Type B pancreatic cell (in vitro differentiated cells): ENCODE data around the gene GIPC2. TPM values are rescaled to one million over a fixed set of nuclear protein-coding genes. Genes with fewer than 3 reads are reported as not detected.
"Not testable (repeated sequence)": the region's sequence is repeated elsewhere in the genome, so short reads cannot be mapped to it uniquely, and the experiment has no call there.

Source experiments
- DNase-seq: peaks from one replicate; pipeline ENCODE4 v3.0.0; 2021; ENCODE audit warnings: mixed read lengths; ENCODE audit not compliant: unreplicated experiment; ENCODE audit errors: extremely low spot score
- H3K27ac Mint-ChIP-seq: 2 replicates; pipeline ENCODE4 v1.8.0; 2021; ENCODE audit warnings: mild to moderate bottlenecking, mixed read lengths
- H3K27me3 Mint-ChIP-seq: 2 replicates; pipeline ENCODE4 v1.8.0; 2021; ENCODE audit warnings: mixed read lengths
- H3K36me3 Mint-ChIP-seq: 2 replicates; pipeline ENCODE4 v1.8.0; 2021; ENCODE audit warnings: mixed read lengths
- H3K4me1 Mint-ChIP-seq: one replicate; pipeline ENCODE4 v1.8.0; 2021; ENCODE audit warnings: mixed read lengths; ENCODE audit not compliant: unreplicated experiment
- H3K4me3 Mint-ChIP-seq: 2 replicates; pipeline ENCODE4 v1.8.0; 2021; ENCODE audit warnings: mild to moderate bottlenecking, mixed read lengths
- H3K9me3 Mint-ChIP-seq: 2 replicates; pipeline ENCODE4 v1.8.0; 2021; ENCODE audit warnings: mixed read lengths
- CTCF ChIP-seq: fragments of 200-600 bp; sonication (generic); conservative IDR thresholded peaks from 2 replicates; pipeline ENCODE4 v1.5.0; 2021; ENCODE audit warnings: antibody characterized with exemption, mild to moderate bottlenecking
- total RNA-seq: library from RNA; stranded (reverse); gene quantifications from 2 replicates; pipeline ENCODE4 v1.2.1, GENCODE V29; 2021; ENCODE audit warnings: low replicate concordance

GIPC2 gene
- total RNA-seq, 1 donor from 2014 or later = 2.9 TPM

- Mint-ChIP-seq H3K9me3 (no peaks in the 10 kb centered on the region), H3K4me1 (peaks cover 15% of the 10 kb centered on the region), H3K36me3 (peaks cover 7% of the 10 kb centered on the region), H3K27me3 (peaks cover 3% of the 10 kb centered on the region), H3K4me3 (peak overlapping the region; percentile 8), H3K27ac (no peak overlapping the region)
- TF ChIP-seq CTCF = no peak
- DNase-seq = no peak
Measured at GRCh38 chr1:78009276-78009675, 36.5 kb upstream of the GIPC2 start.

- Mint-ChIP-seq H3K9me3 (no peaks in the 10 kb centered on the region), H3K27me3 (no peaks in the 10 kb centered on the region), H3K4me1 (peaks cover 15% of the 10 kb centered on the region), H3K4me3 (no peak overlapping the region), H3K27ac (no peak overlapping the region), H3K36me3 (peaks cover 8% of the 10 kb centered on the region)
- no peak for TF ChIP-seq CTCF
- no peak for DNase-seq
Measured at GRCh38 chr1:78009836-78010235, 35.9 kb upstream of the GIPC2 start.

GRCh38 chr1:78011050-78011449 is 34.7 kb upstream of the GIPC2 start:
- no peak for DNase-seq
- H3K4me1 Mint-ChIP-seq = peaks cover 12% of the 10 kb centered on the region
- H3K4me3 Mint-ChIP-seq = no peak overlapping the region
- no peak for TF ChIP-seq CTCF
- peaks cover 14% of the 10 kb centered on the region for H3K36me3 Mint-ChIP-seq
- no peaks in the 10 kb centered on the region for H3K9me3 Mint-ChIP-seq
- no peak overlapping the region for H3K27ac Mint-ChIP-seq
- H3K27me3 Mint-ChIP-seq = no peaks in the 10 kb centered on the region

GRCh38 chr1:78015148-78015547 is 30.6 kb upstream of the GIPC2 start:
- peaks cover 3% of the 10 kb centered on the region for H3K4me1 Mint-ChIP-seq
- no peak overlapping the region for H3K27ac Mint-ChIP-seq
- no peak overlapping the region for H3K4me3 Mint-ChIP-seq
- TF ChIP-seq CTCF = no peak
- no peak for DNase-seq
- H3K36me3 Mint-ChIP-seq = peaks cover 17% of the 10 kb centered on the region
- H3K9me3 Mint-ChIP-seq = no peaks in the 10 kb centered on the region
- no peaks in the 10 kb centered on the region for H3K27me3 Mint-ChIP-seq

- no peak for DNase-seq
- no peak overlapping the region for H3K27ac Mint-ChIP-seq
- TF ChIP-seq CTCF = no peak
- no peaks in the 10 kb centered on the region for H3K27me3 Mint-ChIP-seq
- H3K4me1 Mint-ChIP-seq = no peaks in the 10 kb centered on the region
- H3K36me3 Mint-ChIP-seq = peaks cover 11% of the 10 kb centered on the region
- no peaks in the 10 kb centered on the region for H3K9me3 Mint-ChIP-seq
- no peak overlapping the region for H3K4me3 Mint-ChIP-seq
Measured at GRCh38 chr1:78019024-78019423, 26.7 kb upstream of the GIPC2 start.

- H3K27me3 Mint-ChIP-seq, H3K27ac Mint-ChIP-seq, H3K4me1 Mint-ChIP-seq, DNase-seq, H3K36me3 Mint-ChIP-seq, H3K4me3 Mint-ChIP-seq, H3K9me3 Mint-ChIP-seq: not testable (repeated sequence)
Measured at GRCh38 chr1:78021134-78021533, 24.6 kb upstream of the GIPC2 start.
